NCI-H2227 (cell line): ENCODE data around the gene PIK3R6.

ENCODE experiments used
- DNase-seq: peaks from one replicate; lab custom pipeline; 2025; ENCODE audit not compliant: unreplicated experiment; lab: John Stamatoyannopoulos, UW

The PIK3R6 gene

DNA sequence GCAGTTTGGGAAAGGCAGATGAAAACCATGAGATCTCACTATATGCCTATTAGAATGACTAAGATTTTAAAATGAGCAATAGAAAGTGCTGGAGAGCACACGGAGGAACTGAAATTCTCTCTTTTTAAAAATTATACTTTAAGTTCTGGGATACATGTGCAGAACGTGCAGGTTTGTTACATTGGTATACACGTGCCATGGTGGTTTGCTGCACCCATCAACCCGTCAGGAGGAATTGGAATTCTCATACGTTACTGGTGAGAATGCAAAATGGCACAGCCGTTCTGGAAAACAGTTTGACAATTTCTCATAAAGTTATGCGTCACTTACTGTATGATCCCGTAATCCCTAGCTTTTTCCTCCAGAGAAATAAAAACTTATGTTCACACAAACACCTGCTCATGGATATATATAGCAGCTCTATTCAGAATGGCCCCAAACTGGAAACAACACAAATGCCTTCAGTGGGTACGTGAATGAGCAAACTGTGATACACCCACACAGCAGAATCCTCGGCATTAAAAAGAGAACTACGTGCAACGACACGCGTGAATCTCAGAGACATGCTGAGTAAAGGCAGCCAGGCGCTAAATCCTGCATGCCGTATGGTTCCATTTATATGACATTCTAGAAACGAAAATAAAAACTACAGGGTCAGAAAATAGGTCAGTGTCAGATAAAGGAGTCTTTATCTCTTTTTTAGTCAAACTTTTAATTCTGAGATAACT is 11.8 kb downstream of the PIK3R6 start:
- no peak for DNase-seq

DNA sequence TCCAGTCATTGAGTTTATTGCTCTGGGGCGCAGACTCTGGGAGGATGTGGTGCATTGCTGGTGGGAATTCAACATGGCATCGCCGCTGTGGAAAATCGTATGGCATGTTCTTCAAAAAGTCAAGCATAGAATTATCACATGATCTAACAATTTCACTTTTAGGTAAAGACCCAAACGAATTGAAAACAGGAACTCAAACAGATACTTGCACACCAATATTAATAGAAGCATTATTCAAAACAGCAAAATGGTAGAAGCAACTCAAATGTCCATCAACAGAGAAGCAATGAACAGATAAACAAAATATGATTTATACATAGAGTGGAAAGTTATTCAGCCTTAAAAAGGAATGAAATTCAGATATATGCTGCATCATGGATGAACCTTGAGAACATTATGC is 15.9 kb downstream of the PIK3R6 start:
- DNase-seq = no peak

DNA sequence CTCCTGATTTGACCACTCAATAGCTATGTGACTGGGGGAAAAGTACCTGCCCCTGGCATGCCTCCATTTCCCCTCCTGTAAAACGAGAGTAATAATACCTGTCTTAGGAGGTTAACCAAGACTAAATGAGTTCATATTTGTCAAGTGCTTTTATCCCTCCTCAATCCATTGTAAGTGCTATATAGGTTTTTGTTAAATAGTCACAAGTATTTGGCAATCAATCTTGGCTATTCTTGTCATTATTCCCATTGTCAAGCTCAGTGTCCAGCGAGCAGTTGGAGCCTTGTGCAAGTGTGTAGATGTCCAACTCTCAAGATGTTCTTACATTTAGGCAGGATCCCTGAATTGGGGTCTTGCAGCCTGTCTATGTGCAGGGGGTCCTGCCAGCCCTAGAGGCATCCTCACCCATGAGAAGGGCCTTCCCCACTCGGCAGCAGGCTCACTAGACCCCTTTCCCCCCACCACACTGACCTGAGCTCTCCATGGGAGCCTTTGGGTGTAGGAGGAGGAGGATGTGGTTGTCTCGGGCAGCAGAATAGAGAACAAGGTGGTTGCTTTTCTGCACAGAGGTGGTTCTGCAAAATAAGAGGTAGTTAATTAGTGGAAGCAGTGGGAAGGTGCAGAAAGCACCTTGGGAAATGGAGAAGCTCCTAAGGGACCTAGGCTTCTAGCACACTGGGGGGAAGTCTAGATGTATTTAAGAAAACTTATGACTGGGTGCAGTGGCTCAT is 18.0 kb downstream of the PIK3R6 start:
- DNase-seq = no peak

GRCh38 chr17:8847891-8848290 is 19.6 kb downstream of the PIK3R6 start:
- no peak for DNase-seq

- peak; percentile 32 for DNase-seq
Measured at GRCh38 chr17:8846768-8847211, 20.7 kb downstream of the PIK3R6 start.

GRCh38 chr17:8844229-8845218 is 22.9 kb downstream of the PIK3R6 start:
- DNase-seq = no peak

- DNase-seq = no peak
Measured at GRCh38 chr17:8843344-8843743, 24.1 kb downstream of the PIK3R6 start.

GRCh38 chr17:8841844-8842243 is 25.6 kb downstream of the PIK3R6 start:
- no peak for DNase-seq

DNA sequence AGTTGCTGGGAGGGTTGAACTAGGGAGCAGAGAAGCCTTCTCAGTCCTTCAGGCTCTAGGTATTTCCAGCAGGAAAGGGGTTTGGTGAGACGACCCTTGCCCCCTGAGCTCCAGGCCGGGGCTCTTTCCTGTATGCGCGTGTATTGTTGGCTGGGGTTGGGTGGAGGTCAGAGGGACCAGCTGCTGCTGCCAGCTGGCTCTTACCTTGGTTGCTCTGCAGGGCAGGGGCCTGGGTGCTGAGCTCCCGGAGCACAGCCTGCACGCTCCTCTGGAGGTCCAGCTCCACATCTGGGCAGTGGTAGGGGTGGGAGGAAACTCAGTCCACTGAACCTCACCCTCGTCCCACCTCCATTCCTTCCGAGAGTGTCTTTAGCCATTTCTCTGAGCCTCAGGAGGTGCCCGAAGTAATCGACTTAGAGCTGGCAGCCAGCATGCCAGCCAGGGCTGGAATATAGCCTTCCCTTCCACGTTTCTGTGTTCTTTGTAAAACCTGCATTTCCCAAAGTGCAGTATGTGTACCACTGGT is 28.0 kb downstream of the PIK3R6 start:
- DNase-seq = no peak

DNA sequence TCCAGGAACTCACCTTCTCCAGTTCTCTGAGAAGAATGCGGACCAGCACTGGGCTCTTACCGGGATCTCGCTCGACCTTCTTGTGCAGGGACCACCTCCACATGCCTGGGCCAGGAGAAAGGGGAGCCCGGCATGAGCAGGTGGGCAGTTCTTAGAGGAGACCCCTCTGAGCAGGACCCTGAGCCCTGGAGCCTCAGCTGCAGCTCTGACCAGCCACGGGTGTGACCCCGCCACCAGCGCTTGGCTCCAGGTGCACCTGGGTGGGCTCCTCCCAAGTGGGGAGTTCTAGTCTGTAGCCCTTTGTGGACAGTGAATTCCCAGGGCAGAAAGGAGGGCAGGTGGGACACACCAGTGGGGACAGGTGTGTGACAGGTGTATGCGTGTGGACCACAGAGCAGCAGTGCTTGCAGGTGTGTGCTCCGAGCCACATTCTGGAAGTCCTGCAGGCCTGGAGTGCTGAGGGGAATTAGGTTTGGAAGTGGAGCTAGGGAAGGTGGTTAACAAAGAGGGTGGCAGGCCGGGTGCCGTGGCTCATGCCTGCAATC is 28.9 kb downstream of the PIK3R6 start:
- DNase-seq = no peak

- DNase-seq = no peak
Measured at GRCh38 chr17:8837563-8838075, 29.9 kb downstream of the PIK3R6 start.

DNA sequence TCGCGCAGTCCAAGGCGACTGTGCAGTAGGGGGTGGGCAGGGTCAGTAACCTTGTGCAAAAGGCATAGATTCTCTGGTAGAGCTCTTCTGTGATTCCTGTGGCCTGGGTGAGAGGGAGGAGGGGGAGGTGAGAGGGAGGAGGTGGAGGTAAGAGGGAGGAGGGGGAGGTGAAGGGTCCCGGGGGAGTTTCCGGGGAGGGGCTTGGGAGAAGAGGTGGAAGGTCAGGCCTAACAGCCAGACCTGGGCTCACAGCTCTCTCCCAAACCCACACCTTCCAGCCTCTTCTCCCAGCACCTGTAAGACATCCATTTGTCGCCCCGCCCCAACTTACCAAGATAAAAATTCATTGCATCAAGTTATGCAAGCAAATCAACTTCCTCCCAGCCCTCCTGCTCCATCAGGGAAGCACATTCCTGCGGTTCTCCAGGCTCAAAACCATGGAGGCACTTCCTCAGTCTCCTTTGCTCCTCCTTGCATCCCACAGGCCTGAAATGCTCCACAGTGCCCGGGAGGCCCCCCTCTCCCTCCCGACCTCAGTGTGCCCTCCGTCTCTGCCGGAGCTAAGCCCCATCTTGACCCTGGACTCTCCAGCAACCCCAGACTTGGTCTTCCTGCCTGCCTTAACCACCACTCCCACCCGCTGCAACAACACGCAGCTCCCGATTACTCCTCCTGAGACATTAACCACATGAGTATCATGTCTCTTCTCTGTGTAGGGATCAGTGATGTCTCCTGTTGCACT is 30.5 kb downstream of the PIK3R6 start:
- DNase-seq = no peak

GRCh38 chr17:8835631-8836364 is 31.7 kb downstream of the PIK3R6 start:
- no peak for DNase-seq

- no peak for DNase-seq
Measured at GRCh38 chr17:8835106-8835505, 32.4 kb downstream of the PIK3R6 start.

GRCh38 chr17:8832711-8833352 is 34.6 kb downstream of the PIK3R6 start:
- no peak for DNase-seq

GRCh38 chr17:8831234-8831849 is 36.1 kb downstream of the PIK3R6 start:
- DNase-seq = no peak

GRCh38 chr17:8830141-8830540 is 37.3 kb downstream of the PIK3R6 start:
- DNase-seq = no peak
